Liver (tissue), 9 donors: ENCODE results near the gene TMPRSS2. TPM values are rescaled to one million over a fixed set of nuclear protein-coding genes. Genes with fewer than 3 reads are reported as not detected.

Source experiments
- DNase-seq: peaks from one replicate; pipeline ENCODE4 v3.0.0-alpha.2; 2017; ENCODE audit warnings: low spot score
- H3K27ac ChIP-seq, 2 donors: one replicate each; pipeline ENCODE4 v1.7.0; 2013; ENCODE audit warnings: inconsistent platforms in 2 of 2, low read length in 2 of 2, control low read depth in 1 of 2, low read depth in 1 of 2, mild to moderate bottlenecking in 1 of 2
- H3K27me3 ChIP-seq, 4 donors: one replicate each; pipeline versions ENCODE4 v1.6.1 to v1.7.0; 2013; ENCODE audit warnings: low read length in 3 of 4, inconsistent platforms in 1 of 4, mild to moderate bottlenecking in 1 of 4, moderate library complexity in 1 of 4; ENCODE audit not compliant: control insufficient read depth in 4 of 4, insufficient read depth in 4 of 4
- H3K36me3 ChIP-seq, 4 donors: one replicate each; pipeline versions ENCODE4 v1.6.1 to v1.7.0; 2013; ENCODE audit warnings: low read length in 3 of 4, mild to moderate bottlenecking in 3 of 4, low read depth in 1 of 4, moderate library complexity in 1 of 4; ENCODE audit not compliant: control insufficient read depth in 4 of 4, insufficient read depth in 3 of 4
- H3K4me1 ChIP-seq, 4 donors: one replicate each; pipeline versions ENCODE4 v1.6.1 to v1.7.0; 2013; ENCODE audit warnings: low read length in 3 of 4, mild to moderate bottlenecking in 3 of 4, moderate library complexity in 1 of 4; ENCODE audit not compliant: control insufficient read depth in 4 of 4, insufficient read depth in 4 of 4
- H3K4me3 ChIP-seq, 3 donors: one replicate each; pipeline versions ENCODE4 v1.6.1 to v1.7.0; 2013; ENCODE audit warnings: low read length in 3 of 3, control low read depth in 1 of 3, low read depth in 1 of 3, mild to moderate bottlenecking in 1 of 3
- H3K9ac ChIP-seq, 2 donors: one replicate each; pipeline ENCODE4 v1.7.0; 2013; ENCODE audit warnings: low read length in 2 of 2, mild to moderate bottlenecking in 2 of 2, moderate library complexity in 2 of 2, control low read depth in 1 of 2, low read depth in 1 of 2
- H3K9me3 ChIP-seq, 4 donors: one replicate each; pipeline versions ENCODE4 v1.6.1 to v1.7.0; 2013; ENCODE audit warnings: low read length in 3 of 4; ENCODE audit not compliant: control insufficient read depth in 4 of 4
- CTCF ChIP-seq: fragments of 150-350 bp; IDR thresholded peaks from 2 replicates; pipeline ENCODE4 v1.5.1; 2017; ENCODE audit warnings: improper control_type of control experiment, low read depth, low read length; ENCODE audit not compliant: missing input control
- EGR1 ChIP-seq, 2 donors: IDR thresholded peaks; 2 replicates each; pipeline ENCODE4 v1.6.1; 2016 to 2018; ENCODE audit warnings: antibody characterized with exemption in 2 of 2, low read depth in 2 of 2
- FOXA1 ChIP-seq: IDR thresholded peaks from 2 replicates; pipeline ENCODE4 v1.6.1; 2016; ENCODE audit warnings: antibody characterized with exemption
- FOXA2 ChIP-seq: IDR thresholded peaks from 2 replicates; pipeline ENCODE4 v1.6.1; 2016; ENCODE audit warnings: antibody characterized with exemption
- GABPA ChIP-seq, 2 donors: IDR thresholded peaks in 1 of 2; conservative IDR thresholded peaks in 1 of 2; 2 replicates each; pipeline ENCODE4 v1.6.1; 2016; ENCODE audit warnings: antibody characterized with exemption in 2 of 2, mild to moderate bottlenecking in 1 of 2, moderate library complexity in 1 of 2
- HNF4A ChIP-seq, 2 donors: conservative IDR thresholded peaks; 2 replicates each; pipeline ENCODE4 v1.6.1; 2016; ENCODE audit warnings: antibody characterized with exemption in 2 of 2, mild to moderate bottlenecking in 2 of 2
- HNF4G ChIP-seq: IDR thresholded peaks from 2 replicates; pipeline ENCODE4 v1.6.1; 2016; ENCODE audit warnings: antibody characterized with exemption
- JUND ChIP-seq, 2 donors: IDR thresholded peaks; 2 replicates each; pipeline ENCODE4 v1.6.1; 2016; ENCODE audit warnings: antibody characterized with exemption in 2 of 2
- MAX ChIP-seq: IDR thresholded peaks from 2 replicates; pipeline ENCODE4 v1.6.1; 2016; ENCODE audit warnings: antibody characterized with exemption
- NR2F2 ChIP-seq: IDR thresholded peaks from 2 replicates; pipeline ENCODE4 v1.6.1; 2016; ENCODE audit warnings: antibody characterized with exemption
- RAD21 ChIP-seq, 2 donors: IDR thresholded peaks; 2 replicates each; pipeline ENCODE4 v1.6.1; 2016; ENCODE audit warnings: antibody characterized with exemption in 2 of 2, mild to moderate bottlenecking in 2 of 2
- REST ChIP-seq: IDR thresholded peaks from 2 replicates; pipeline ENCODE4 v1.6.1; 2016; ENCODE audit warnings: antibody characterized with exemption, mild to moderate bottlenecking
- RXRA ChIP-seq, 2 donors: IDR thresholded peaks; 2 replicates each; pipeline ENCODE4 v1.6.1; 2017 to 2018; ENCODE audit warnings: antibody characterized with exemption in 2 of 2, mild to moderate bottlenecking in 1 of 2
- SP1 ChIP-seq: IDR thresholded peaks from 2 replicates; pipeline ENCODE4 v1.6.1; 2018; ENCODE audit warnings: antibody characterized with exemption, mild to moderate bottlenecking
- TAF1 ChIP-seq: conservative IDR thresholded peaks from 2 replicates; pipeline ENCODE4 v1.6.1; 2016; ENCODE audit warnings: antibody characterized with exemption, mild to moderate bottlenecking
- YY1 ChIP-seq: IDR thresholded peaks from 2 replicates; pipeline ENCODE4 v1.6.1; 2016; ENCODE audit warnings: antibody characterized with exemption, mild to moderate bottlenecking
- WGBS: extraction: QIAGEN DNeasy Blood & Tissue Kit; methylation state at CpG from one replicate; pipeline ENCODE4 v1.1.7; 2013; 5-methylcytosine and 5-hydroxymethylcytosine counted together
- polyA plus RNA-seq, 2 donors: library from polyadenylated mRNA; stranded (reverse) in 1 of 2; unstranded in 1 of 2; fragments of 200-250 nt in 1 of 2; fragments of >200 nt in 1 of 2; fragmentation: Nextera tagmentation in 1 of 2; extraction: Ambion mirVana in 1 of 2; gene quantifications; one replicate each; pipeline versions ENCODE4 v1.2.1 to v1.2.3, GENCODE V29; 2013 to 2015
- total RNA-seq, 2 donors: library from RNA; depleted of rRNA; stranded (reverse); fragments of >200 nt; gene quantifications; one replicate each; pipeline ENCODE4 v1.2.3, GENCODE V29; 2014
- TF ChIP-seq, protein P1 (sequence below): IDR thresholded peaks from 2 replicates; pipeline ENCODE4 v1.6.1; 2016; ENCODE audit warnings: antibody characterized with exemption
- TF ChIP-seq, protein P2 (sequence below): IDR thresholded peaks from 2 replicates; pipeline ENCODE4 v1.6.1; 2016; ENCODE audit warnings: antibody characterized with exemption
- donor health status: healthy.
- donor health status: healthy.
- donor health status: healthy.
- donor health status: healthy.
- donor health status: healthy.

The TMPRSS2 gene
- total and polyA plus RNA-seq, 4 donors, result 0.14 to 32.0 (median 11.4) TPM

GRCh38 chr21:41429305-41429704, 78.7 kb downstream of the TMPRSS2 start:
- Histone ChIP-seq H3K27me3 (no peaks in the 10 kb centered on the region), H3K4me1 (peaks cover 0 to 12% (median 9%) of the 10 kb centered on the region in 4 donors), H3K9me3 (no peaks in the 10 kb centered on the region), H3K4me3 (no peak overlapping the region), H3K9ac (no peak overlapping the region), H3K36me3 (peaks cover 7 to 31% (median 26%) of the 10 kb centered on the region in 4 donors), H3K27ac (no peak overlapping the region)
- 96% methylated on average over 3 of the region's 3 CpGs for WGBS
- no peak for TF ChIP-seq HNF4G
- TF ChIP-seq MAX, result no peak
- no peak for TF ChIP-seq EGR1 (IDR thresholded peaks at IDR 0.05; ENCODE audit: low read depth in 2 of 2)
- no peak for TF ChIP-seq YY1
- TF ChIP-seq, protein P1, sequence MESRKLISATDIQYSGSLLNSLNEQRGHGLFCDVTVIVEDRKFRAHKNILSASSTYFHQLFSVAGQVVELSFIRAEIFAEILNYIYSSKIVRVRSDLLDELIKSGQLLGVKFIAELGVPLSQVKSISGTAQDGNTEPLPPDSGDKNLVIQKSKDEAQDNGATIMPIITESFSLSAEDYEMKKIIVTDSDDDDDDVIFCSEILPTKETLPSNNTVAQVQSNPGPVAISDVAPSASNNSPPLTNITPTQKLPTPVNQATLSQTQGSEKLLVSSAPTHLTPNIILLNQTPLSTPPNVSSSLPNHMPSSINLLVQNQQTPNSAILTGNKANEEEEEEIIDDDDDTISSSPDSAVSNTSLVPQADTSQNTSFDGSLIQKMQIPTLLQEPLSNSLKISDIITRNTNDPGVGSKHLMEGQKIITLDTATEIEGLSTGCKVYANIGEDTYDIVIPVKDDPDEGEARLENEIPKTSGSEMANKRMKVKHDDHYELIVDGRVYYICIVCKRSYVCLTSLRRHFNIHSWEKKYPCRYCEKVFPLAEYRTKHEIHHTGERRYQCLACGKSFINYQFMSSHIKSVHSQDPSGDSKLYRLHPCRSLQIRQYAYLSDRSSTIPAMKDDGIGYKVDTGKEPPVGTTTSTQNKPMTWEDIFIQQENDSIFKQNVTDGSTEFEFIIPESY, result no peak
- no peak for TF ChIP-seq TAF1
- no peak for TF ChIP-seq FOXA1
- TF ChIP-seq NR2F2, result no peak
- no peak for DNase-seq

- peak; percentile 8 for DNase-seq
- Histone ChIP-seq H3K27me3 (no peaks in the 10 kb centered on the region), H3K9me3 (no peaks in the 10 kb centered on the region), H3K4me3 (no peak overlapping the region), H3K36me3 (peaks cover 7 to 31% (median 23%) of the 10 kb centered on the region in 4 donors), H3K9ac (no peak overlapping the region), H3K27ac (no peak overlapping the region), H3K4me1 (peaks cover 0 to 12% (median 9%) of the 10 kb centered on the region in 4 donors)
- WGBS, result 95% methylated on average over 6 of the region's 6 CpGs
- TF ChIP-seq CTCF (no peak), NR2F2 (no peak)
Observed at GRCh38 chr21:41428847-41429246, 79.1 kb downstream of the TMPRSS2 start.

- H3K9me3 ChIP-seq, result no peaks in the 10 kb centered on the region
- peaks cover 0 to 12% (median 9%) of the 10 kb centered on the region in 4 donors for H3K4me1 ChIP-seq
- H3K27me3 ChIP-seq, result no peaks in the 10 kb centered on the region
- H3K4me3 ChIP-seq, result no peak overlapping the region
- peaks cover 7 to 30% (median 20%) of the 10 kb centered on the region in 4 donors for H3K36me3 ChIP-seq
- peak overlapping the region in 1 of 2 donors; percentile 17 for H3K9ac ChIP-seq
- no peak overlapping the region for H3K27ac ChIP-seq
- DNase-seq, result peak; percentile 17
- 96% methylated on average over 8 of the region's 8 CpGs for WGBS
- TF ChIP-seq YY1, result no peak
- TF ChIP-seq EGR1 (IDR thresholded peaks at IDR 0.05; ENCODE audit: low read depth in 2 of 2), result no peak
- no peak for TF ChIP-seq TAF1
- no peak for TF ChIP-seq GABPA (IDR thresholded peaks at IDR 0.05 in 1 of 2, conservative IDR thresholded peaks at IDR 0.05 in 1 of 2)
- no peak for TF ChIP-seq HNF4A (conservative IDR thresholded peaks at IDR 0.05)
- no peak for TF ChIP-seq RAD21 (IDR thresholded peaks at IDR 0.05)
- TF ChIP-seq, protein P2, sequence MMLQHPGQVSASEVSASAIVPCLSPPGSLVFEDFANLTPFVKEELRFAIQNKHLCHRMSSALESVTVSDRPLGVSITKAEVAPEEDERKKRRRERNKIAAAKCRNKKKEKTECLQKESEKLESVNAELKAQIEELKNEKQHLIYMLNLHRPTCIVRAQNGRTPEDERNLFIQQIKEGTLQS, result no peak
- no peak for TF ChIP-seq FOXA2
- no peak for TF ChIP-seq MAX
- no peak for TF ChIP-seq RXRA (IDR thresholded peaks at IDR 0.05)
- no peak for TF ChIP-seq FOXA1
- TF ChIP-seq JUND (IDR thresholded peaks at IDR 0.05), result no peak
- TF ChIP-seq, protein P1, result no peak
- no peak for TF ChIP-seq SP1
- TF ChIP-seq HNF4G, result no peak
- TF ChIP-seq NR2F2, result no peak
- TF ChIP-seq REST, result no peak
Observed at GRCh38 chr21:41428311-41428710, 79.6 kb downstream of the TMPRSS2 start.
